ENCODE data around the gene EPHA2.

GRCh38 chr1:16141573-16142336 lies 14.1 kb downstream of the EPHA2 start:
- TF ChIP-seq CTCF (IDR thresholded peaks at IDR 0.05) (no peak), POLR2A (IDR thresholded peaks at IDR 0.05) (no peak), POLR2AphosphoS5 (IDR thresholded peaks at IDR 0.05) (no peak)
